Measurements from ENCODE around the gene ACOX2.

GRCh38 chr3:58528629-58529028, 8.4 kb downstream of the ACOX2 start:
- no peak for TF ChIP-seq POLR2A (IDR thresholded peaks at IDR 0.05)
- TF ChIP-seq EP300 (IDR thresholded peaks at IDR 0.05): no peak
- TF ChIP-seq CTCF (IDR thresholded peaks at IDR 0.05): no peak
